GM12865 (cell line): ENCODE results near the gene SBK2.

Source experiments
- DNase-seq: peaks from one replicate; pipeline ENCODE4 v3.0.0; 2010; ENCODE audit warnings: low read depth
- H3K4me3 ChIP-seq: 2 replicates; pipeline ENCODE4 v1.5.1; 2011; ENCODE audit warnings: mild to moderate bottlenecking, low read depth, low read length, control low read depth
- TF ChIP-seq, protein P1 (sequence below): IDR thresholded peaks from 2 replicates; pipeline ENCODE4 v1.5.1; 2011; ENCODE audit warnings: low read length, control low read depth, low read depth, inconsistent platforms; ENCODE audit not compliant: insufficient read depth; ENCODE audit errors: missing control alignments

SBK2 gene

DNA sequence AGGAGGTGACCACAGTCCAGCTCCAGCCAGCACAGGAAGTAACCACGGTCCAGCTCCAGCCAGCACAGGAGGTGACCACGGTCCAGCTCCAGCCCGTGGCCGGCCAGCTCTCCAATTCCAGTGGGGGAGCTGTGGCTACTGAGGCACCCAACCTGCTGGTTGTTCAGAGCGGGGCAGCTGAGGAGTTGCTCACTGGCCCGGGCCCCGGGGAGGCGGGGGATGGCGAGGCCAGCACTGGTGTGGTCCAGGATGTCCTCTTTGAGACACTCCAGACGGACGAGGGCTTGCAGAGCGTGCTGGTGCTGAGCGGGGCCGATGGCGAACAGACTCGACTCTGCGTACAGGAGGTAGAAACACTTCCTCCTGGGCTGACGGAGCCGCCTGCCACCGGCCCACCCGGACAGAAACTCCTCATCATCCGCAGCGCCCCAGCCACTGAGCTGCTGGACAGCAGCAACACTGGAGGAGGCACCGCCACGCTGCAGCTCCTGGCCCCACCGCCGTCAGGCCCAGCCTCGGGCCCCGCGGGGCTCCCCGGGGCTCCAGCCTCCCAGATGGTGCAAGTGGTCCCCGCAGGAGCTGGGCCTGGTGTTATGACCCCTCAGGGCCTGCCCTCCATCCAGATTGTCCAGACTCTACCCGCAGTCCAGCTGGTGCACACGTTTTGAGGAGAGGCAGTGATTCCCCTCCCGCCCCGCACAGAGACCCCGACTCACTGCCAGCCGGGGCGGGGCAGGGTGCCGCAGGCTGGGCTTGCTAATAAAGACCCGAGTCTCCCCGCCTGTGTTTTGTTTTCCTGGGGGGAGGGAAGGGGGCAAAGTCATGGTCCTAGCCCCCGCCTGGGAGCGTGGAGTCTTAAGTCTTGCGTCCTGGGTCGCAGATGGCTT lies 53.0 kb downstream of the SBK2 start:
- no peak for DNase-seq
- TF ChIP-seq, protein P1, sequence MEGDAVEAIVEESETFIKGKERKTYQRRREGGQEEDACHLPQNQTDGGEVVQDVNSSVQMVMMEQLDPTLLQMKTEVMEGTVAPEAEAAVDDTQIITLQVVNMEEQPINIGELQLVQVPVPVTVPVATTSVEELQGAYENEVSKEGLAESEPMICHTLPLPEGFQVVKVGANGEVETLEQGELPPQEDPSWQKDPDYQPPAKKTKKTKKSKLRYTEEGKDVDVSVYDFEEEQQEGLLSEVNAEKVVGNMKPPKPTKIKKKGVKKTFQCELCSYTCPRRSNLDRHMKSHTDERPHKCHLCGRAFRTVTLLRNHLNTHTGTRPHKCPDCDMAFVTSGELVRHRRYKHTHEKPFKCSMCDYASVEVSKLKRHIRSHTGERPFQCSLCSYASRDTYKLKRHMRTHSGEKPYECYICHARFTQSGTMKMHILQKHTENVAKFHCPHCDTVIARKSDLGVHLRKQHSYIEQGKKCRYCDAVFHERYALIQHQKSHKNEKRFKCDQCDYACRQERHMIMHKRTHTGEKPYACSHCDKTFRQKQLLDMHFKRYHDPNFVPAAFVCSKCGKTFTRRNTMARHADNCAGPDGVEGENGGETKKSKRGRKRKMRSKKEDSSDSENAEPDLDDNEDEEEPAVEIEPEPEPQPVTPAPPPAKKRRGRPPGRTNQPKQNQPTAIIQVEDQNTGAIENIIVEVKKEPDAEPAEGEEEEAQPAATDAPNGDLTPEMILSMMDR: no peak
- peak overlapping the region; percentile 83 for H3K4me3 ChIP-seq

DNA sequence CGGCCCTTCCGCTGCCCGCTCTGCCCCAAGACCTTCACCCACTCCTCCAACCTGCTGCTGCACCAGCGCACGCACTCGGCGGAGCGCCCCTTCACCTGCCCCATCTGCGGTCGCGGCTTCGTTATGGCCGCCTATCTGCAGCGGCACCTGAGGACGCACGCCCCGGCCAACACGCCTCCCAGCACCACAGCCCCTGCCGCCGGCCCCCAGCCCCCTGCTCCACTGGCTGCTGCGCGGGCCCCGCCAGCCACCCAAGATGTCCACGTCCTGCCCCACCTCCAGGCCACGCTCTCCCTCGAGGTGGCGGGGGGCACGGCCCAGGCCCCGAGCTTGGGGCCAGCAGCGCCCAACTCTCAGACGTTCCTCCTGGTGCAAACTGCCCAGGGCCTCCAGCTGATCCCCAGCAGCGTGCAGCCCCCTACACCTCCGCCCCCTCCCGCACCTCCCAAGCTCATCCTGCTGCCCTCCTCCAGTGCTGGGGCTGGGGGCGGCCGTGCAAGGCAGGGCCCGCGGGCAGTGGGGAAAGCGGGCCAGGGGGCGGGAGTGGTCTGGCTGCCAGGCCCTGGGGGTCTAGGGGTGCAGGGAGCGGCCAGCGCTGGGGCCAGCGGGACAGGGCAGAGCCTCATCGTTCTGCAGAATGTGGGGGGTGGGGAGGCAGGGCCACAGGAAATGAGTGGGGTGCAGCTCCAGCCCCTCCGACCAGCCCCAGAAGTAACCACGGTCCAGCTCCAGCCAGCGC lies 53.8 kb downstream of the SBK2 start:
- DNase-seq: no peak
- TF ChIP-seq, protein P1: no peak
- no peak overlapping the region for H3K4me3 ChIP-seq

DNA sequence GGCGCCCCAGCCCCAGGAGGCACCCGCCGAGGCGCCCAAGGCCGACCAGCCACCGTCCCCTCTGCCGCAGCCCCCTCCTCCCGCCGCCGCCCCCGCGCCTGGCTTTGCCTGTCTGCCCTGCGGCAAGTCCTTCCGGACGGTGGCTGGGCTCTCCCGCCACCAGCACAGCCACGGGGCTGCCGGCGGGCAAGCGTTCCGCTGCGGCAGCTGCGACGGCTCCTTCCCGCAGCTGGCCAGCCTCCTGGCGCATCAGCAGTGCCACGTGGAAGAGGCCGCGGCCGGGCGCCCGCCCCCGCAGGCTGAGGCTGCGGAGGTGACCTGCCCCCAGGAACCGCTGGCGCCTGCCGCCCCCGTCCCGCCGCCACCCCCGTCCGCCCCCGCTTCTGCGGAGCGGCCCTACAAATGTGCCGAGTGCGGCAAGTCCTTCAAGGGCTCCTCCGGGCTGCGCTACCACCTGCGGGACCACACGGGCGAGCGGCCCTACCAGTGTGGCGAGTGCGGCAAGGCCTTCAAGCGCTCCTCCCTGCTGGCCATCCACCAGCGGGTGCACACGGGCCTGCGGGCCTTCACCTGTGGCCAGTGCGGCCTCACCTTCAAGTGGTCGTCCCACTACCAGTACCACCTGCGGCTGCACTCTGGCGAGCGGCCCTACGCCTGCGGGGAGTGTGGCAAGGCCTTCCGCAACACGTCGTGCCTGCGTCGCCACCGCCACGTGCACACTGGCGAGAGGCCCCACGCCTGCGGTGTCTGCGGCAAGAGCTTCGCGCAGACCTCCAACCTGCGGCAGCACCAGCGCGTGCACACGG lies 54.6 kb downstream of the SBK2 start:
- TF ChIP-seq, protein P1: no peak
- no peak for DNase-seq
- H3K4me3 ChIP-seq: no peak overlapping the region

DNA sequence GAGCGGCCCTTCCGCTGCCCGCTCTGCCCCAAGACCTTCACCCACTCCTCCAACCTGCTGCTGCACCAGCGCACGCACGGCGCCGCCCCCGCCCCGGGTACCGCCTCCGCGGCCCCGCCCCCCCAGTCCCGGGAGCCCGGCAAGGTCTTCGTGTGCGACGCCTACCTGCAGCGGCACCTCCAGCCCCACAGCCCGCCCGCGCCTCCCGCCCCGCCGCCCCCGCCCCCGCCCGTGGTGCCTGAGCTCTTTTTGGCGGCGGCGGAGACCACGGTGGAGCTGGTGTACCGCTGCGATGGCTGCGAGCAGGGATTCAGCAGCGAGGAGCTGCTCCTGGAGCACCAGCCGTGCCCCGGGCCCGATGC lies 55.2 kb downstream of the SBK2 start:
- H3K4me3 ChIP-seq: no peak overlapping the region
- no peak for DNase-seq
- TF ChIP-seq, protein P1: no peak

DNA sequence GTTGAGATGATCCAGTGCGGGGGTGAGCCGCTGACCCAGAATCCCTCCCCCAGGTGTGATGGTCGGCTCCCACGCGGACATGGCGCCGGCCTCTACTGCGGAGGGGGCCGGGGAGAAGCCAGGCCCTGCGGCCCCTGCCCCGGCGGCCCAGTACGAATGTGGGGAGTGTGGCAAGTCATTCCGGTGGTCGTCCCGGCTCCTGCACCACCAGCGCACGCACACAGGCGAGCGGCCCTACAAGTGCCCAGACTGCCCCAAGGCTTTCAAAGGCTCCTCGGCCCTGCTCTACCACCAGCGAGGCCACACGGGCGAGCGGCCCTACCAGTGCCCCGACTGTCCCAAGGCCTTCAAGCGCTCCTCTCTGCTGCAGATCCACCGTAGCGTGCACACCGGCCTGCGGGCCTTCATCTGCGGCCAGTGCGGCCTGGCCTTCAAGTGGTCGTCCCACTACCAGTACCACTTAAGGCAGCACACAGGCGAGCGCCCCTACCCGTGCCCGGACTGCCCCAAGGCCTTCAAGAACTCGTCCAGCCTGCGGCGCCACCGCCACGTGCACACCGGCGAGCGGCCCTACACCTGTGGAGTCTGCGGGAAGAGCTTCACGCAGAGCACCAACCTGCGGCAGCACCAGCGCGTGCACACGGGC lies 55.7 kb downstream of the SBK2 start:
- DNase-seq: no peak
- TF ChIP-seq, protein P1: no peak
- H3K4me3 ChIP-seq: no peak overlapping the region

DNA sequence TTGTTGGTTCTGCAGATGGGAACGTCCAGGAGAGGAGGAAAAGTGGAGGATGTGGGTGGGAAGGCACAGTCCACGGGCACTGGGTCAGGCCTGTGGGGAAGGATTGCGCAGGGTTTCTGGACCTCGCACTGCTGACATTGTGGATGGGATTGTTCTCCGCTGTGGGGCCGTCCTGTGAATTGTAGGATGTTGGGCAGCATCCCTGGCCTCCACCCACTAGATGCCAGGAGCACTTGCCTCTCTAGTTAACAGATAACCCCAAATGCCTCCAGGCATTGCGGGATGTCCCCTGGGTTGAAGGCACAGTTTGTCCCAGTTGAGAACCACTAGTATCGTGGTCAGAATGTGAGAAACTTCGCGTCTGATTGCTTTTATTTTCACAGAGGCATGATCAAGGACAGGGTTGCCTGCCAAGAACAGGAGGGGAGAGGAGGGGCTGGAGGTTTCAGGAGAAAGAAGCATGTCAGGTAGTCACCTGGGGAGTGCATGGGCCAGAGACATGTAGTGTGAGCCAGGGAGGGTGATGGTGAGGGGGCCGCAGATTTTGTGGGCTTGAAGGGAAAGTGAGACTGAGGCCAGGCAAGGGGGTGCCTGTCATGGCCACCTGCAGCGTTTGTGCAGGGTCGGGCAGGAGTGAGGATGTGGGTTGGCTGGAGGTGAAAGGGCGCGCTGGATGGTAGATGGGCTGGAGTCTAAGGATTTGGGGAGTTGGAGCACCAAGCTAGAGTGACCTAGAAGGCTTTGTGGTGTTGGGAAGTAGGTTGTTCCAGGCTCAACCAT lies 57.3 kb downstream of the SBK2 start:
- DNase-seq: no peak
- TF ChIP-seq, protein P1: no peak
- H3K4me3 ChIP-seq: no peak overlapping the region
